ENCODE results near the gene NDUFAF2. TPM values are rescaled to one million over a fixed set of nuclear protein-coding genes. Genes with fewer than 3 reads are reported as not detected.

The NDUFAF2 gene
- total and polyA plus RNA-seq, 2 of the 13 experiments (the other 11 are each of a cell fraction or from before 2014, with no cell fraction given): 34.0 to 78.4 TPM

DNA sequence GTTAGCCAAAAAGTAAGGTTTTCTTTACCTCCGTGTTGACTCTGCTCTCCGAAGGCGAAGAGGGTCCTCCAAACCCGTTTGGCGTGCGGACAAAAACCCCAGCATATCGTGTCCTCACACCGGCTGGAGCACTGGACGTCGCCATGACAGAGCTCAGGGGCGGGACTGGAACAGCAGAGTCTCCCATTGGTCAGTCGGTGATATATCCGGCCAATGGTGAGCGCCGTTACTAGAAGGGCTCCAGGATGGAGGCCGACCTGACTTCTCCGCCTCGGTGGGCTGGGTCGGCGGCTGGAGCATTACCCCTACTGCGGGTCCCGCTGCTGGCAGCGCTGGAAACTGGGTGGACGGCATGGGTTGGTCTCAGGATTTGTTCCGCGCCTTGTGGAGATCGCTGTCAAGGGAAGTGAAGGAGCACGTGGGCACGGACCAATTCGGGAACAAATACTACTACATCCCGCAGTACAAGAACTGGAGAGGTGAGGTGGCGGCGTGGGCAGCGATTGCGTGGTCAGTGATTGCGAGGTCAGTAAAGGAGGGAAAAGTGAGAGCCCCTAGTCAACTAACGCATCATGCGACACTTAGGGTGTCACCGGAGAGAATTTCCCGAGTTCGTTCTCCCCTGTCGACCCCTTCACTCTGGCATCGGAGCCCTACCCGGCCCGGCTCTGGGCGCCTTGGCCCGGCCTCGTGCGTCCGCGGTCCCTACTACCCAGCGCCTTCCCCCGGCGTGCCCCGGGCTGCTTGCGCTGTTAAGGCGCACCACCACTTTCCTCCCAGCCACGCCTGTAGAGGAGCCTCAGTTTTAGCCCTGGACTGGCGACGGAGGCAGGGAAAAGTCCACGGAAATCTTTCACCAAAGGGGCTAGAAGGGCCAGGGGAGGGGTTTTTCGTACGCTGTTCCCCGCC lies at the start of gene NDUFAF2, which contains the start of gene ERCC8 (continued):
- no peak for TF ChIP-seq HNF1A (IDR thresholded peaks at IDR 0.05; ENCODE audit: low read depth)
- no peak for TF ChIP-seq HNF1A (CRISPR knock-in tag; IDR thresholded peaks at IDR 0.05; ENCODE audit: borderline replicate concordance)
- no peak; the same call in 1 of the 2 replicates for TF ChIP-seq ZBTB2 (CRISPR knock-in tag; IDR thresholded peaks at IDR 0.05; ENCODE audit: low read depth)
- TF ChIP-seq PRDM15 (CRISPR knock-in tag; IDR thresholded peaks at IDR 0.05): no peak
- no peak for TF ChIP-seq REXO4 (CRISPR knock-in tag; IDR thresholded peaks at IDR 0.05; ENCODE audit: borderline replicate concordance)
- TF ChIP-seq NR2F1 (CRISPR knock-in tag; IDR thresholded peaks at IDR 0.05): no peak
- 0 out of 2 replicates have a peak, but pooled peaks have one; percentile 42 for TF ChIP-seq WIZ (CRISPR knock-in tag; IDR thresholded peaks at IDR 0.05)
- TF ChIP-seq XBP1 (CRISPR knock-in tag; IDR thresholded peaks at IDR 0.05): no peak
- TF ChIP-seq SP5 (CRISPR knock-in tag; IDR thresholded peaks at IDR 0.05; ENCODE audit: borderline replicate concordance, low read depth): peak; percentile 40; the same call in 1 of the 2 replicates
- TF ChIP-seq, protein P1, sequence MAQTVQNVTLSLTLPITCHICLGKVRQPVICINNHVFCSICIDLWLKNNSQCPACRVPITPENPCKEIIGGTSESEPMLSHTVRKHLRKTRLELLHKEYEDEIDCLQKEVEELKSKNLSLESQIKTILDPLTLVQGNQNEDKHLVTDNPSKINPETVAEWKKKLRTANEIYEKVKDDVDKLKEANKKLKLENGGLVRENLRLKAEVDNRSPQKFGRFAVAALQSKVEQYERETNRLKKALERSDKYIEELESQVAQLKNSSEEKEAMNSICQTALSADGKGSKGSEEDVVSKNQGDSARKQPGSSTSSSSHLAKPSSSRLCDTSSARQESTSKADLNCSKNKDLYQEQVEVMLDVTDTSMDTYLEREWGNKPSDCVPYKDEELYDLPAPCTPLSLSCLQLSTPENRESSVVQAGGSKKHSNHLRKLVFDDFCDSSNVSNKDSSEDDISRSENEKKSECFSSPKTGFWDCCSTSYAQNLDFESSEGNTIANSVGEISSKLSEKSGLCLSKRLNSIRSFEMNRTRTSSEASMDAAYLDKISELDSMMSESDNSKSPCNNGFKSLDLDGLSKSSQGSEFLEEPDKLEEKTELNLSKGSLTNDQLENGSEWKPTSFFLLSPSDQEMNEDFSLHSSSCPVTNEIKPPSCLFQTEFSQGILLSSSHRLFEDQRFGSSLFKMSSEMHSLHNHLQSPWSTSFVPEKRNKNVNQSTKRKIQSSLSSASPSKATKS (CRISPR knock-in tag; IDR thresholded peaks at IDR 0.05): no peak
- no peak for TF ChIP-seq IRF1 (CRISPR knock-in tag; IDR thresholded peaks at IDR 0.05; ENCODE audit: low read depth)
- TF ChIP-seq ZNF704 (CRISPR knock-in tag; IDR thresholded peaks at IDR 0.05; ENCODE audit: borderline replicate concordance): 0 out of 2 replicates have a peak, but pooled peaks have one; percentile 72
- TF ChIP-seq HMGA1 (CRISPR knock-in tag; conservative IDR thresholded peaks at IDR 0.05): no peak
